COR-L47 (cell line): Measurements from ENCODE around the gene S100A14.

Experiments
- DNase-seq: peaks from one replicate; lab custom pipeline; 2025; lab: John Stamatoyannopoulos, UW

Gene S100A14

DNA sequence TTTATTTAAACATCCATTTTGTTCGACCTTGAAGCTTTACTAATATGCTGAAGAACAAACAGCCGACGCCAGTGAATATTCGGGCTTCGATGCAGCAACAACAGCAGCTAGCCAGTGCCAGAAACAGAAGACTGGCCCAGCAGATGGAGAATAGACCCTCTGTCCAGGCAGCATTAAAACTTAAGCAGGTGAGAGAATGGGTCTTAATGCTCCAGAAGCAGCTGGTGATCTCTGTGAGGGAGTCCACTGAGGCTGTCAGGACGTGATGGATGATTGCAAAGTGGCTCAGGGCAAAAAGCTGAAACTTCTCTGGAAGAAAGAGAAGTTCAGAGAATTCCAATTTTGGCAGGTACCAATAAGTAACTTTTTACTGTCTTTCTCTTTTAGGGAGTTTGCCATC is 22.1 kb upstream of the S100A14 start:
- DNase-seq: no peak

DNA sequence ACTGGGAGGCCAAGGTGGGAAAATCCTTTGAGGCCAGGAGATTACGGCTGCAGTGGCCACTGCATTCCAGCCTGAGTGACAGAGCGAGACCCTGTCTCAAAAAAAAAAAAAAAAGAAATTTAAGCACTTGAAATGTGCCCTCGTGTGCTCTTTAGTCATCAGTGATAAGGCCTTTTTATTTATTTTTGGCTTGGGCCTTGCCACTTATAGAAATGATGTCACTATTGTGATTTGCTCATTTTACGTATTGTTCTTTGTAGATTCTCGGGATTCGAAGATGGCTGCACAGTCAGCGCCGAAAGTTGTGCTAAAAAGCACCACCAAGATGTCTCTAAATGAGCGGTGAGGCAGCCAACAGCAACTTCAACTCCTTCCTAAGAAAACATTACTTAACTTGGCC is 20.2 kb upstream of the S100A14 start:
- DNase-seq: no peak

DNA sequence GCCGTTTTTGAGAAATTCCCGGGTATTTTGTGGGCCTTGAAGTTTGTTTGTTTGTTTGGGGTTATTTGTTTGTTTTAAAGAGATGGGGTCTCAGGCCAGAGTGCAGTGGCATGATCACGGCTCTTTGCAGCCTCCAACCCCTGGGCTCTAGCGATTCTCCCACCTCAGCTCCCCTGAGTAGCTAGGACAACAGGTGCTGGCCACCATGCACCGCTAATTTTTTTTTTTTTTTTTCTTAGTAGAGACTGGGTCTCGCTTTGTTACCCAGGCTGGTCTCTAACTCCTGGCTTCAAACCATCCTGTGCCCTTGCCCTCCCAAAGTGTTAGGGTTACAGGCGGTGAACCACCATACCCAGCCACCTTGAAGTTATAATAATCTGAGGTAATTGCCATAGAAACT is 19.7 kb upstream of the S100A14 start:
- no peak for DNase-seq

DNA sequence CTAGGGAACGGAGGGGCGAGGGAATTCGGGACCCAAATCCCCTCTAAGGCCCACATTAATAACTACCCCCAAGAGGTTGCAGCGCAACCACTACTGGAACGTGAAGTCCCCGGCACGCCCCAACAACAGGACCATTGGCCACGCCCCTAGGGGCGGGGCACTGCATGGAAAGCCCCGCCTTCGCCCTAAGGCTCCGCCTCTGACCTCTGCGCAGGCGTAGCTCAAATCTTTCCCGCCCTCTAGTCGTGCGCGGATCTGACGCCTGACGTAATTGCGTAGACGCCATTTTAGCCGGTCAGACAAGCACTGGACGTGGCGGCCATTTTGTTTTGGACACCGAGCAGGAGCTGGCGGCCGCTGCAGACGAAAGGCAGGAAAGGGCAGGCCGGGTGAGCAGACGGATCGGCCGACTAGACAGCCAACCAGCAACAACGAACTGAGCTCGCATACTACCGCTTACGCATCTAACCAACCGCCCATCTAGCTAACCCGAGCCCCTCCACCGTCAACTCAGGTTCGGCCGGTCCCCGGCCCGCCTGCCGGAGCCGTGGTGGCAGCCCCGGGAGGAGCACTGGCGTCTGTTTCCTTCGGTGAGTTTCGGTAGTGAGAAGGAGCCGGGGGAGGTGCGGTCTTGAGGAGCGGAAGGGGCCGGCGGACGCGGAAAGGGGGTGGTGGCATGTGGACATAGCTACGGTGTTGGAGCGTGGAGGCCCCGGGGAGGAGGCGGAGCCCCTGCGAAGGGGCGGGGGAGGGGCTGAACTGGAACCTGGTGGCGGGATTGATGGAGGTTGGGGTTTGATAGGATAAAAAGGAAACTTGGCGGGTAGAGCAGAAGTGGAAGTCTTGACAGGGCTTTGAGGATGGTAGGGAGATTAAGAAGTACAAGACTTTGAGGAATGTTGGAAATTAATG is 17.9 kb upstream of the S100A14 start, which contains the start of gene CHTOP:
Gene CHTOP, plus strand, starts transcription at position 313 of the 912 bp plus-strand sequence. CDS start 2,523 bp downstream, outside the sequence.
- DNase-seq: peak; percentile 98

DNA sequence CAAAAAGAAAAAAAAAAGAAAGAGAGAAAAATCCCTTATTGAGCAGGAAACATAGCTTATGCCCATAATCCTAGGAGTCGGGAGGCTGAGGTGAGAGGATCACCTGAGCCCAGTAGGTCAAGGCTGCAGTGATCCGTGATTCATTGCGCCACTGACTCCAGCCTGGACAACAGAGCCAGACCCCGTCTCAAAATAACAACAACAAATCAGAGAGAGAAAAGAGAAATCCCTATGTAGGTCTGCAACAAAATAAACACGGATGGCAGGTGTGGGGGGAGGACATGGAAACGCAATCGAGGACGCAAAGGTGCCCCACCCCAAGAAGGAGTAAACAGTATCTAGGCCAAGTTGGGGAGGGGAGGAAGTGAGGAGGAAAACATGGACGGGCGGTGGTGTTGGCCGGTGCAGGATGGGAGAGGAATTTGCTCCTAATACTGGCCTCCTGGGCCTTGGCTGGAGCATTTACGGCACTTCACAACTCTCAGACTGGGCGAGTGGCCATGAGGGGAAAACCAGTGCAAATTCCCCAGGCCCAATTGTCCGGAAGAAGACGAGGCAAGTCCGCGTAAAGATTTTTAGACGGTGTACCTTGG is 17.1 kb upstream of the S100A14 start:
- DNase-seq: no peak

DNA sequence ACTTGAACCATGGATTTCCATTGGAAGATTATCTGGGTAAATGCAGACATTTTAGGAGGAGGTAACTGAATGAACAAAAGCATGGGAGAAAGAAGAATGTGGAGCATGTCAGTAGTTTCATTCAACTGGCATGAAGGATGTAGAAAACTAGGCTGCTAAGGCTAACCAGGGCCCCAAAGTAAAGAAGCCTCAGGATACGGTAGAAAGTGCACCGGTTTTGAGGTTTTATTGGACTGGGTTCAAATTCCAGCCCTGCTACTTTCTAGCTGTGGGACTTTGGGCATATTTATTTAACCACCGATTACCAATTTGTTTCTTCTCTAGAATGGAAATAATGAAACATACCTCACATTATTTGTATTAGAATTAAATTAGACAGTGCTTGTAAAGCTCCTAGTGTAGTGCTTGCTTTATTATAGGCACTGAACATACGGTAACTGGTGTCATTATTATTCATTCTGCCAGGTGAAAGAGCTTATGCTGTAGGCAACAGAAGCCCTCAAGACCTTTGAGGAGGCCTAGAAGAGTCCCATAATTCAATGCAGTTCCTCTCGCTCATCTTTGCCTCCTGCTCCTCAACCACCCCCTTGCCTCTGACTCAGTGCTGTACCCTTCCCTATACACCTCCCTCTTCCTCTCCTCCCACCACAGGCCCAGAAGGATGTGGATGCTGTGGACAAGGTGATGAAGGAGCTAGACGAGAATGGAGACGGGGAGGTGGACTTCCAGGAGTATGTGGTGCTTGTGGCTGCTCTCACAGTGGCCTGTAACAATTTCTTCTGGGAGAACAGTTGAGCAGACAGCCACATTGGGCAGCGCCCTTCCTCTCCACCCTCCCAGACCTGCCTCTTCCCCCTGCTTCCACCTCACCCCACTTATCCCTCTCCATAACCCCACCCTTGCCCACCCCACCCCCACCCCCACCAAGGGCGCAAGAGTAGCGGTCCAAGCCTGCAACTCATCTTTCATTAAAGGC is 15.2 kb upstream of the S100A14 start:
- no peak for DNase-seq

DNA sequence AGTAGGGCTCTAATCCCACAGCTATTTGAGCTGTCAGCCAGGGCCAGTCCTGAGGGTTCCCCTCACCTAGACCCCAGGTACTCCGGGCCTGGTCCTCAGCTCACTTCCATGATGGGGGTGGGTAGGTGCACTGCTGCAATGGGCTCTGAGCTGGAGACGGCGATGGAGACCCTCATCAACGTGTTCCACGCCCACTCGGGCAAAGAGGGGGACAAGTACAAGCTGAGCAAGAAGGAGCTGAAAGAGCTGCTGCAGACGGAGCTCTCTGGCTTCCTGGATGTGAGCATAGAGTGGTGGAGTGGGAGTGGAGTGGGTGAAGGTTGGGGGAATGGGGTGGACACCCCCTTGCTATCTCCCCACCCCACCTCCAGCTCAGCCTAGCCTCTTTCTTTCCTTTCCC is 14.3 kb upstream of the S100A14 start:
- no peak for DNase-seq

DNA sequence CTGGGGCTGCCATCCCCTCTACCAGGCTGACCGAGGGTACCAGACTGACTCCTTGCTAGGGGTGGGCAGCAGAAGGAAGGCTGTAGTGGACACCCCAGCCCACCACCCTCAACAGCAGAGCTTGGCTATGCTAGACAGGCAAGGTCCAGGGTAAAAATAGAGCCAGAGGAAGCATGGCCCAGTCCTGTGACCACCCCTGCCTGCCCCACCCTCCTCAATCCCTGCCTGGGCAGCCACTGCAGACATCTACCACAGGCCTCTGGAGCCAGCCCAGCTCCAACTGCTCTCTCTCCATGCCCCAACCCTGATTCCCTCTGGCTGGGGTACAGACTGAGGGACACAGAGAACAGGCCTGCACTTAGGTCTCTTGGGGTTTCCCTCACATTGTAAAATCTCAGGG is 13.8 kb upstream of the S100A14 start:
- DNase-seq: no peak

DNA sequence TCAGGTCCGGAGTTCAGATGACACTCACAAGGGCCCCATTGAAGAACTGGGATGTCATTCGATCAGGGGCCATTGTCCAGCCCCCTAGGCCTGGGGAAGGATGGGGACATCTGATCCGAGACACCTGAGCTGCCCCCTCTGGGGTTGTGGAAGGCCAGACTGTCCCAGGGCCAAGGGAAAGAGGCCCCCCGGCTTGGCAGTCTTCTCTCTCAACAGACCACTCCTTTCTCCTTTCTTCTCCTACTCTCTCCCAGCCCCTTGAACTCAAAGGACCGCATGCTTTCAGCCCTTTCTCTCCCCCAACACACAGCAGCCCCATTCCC is 13.2 kb upstream of the S100A14 start:
- DNase-seq: no peak

DNA sequence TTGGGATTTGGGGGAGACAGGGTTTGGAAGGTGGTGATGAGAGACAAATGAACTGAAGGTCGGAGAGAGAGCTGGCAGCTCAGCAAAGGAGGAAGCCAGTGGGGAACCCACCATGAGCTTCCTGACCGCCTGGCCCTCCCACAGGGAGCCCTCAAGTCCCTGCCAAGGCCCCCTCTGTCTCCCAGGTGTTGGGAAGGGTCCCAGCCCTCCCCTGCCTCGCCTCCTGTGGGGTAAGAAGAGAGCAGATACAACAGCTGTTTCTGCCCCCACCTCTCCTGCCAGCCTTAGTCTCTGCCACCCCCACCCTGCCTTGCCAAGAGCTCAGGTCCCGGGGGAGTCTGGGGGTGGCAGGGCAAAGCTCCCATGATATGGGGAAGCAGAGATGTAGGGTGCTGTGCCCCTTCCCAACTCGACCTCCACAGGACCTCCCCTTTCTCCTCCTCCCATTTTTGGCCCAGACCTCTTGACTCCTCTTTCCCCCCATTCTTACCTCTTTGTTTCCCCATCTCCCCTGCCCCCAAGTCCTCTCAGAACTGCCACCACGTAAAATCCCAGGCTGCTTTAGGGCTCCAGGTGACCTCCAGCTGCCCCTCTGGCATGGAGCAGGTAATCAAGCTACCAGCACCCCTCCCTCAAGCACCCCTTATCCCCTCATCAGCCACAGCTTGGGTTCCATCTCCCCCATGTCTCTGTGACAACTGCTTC is 12.7 kb upstream of the S100A14 start:
- no peak for DNase-seq

DNA sequence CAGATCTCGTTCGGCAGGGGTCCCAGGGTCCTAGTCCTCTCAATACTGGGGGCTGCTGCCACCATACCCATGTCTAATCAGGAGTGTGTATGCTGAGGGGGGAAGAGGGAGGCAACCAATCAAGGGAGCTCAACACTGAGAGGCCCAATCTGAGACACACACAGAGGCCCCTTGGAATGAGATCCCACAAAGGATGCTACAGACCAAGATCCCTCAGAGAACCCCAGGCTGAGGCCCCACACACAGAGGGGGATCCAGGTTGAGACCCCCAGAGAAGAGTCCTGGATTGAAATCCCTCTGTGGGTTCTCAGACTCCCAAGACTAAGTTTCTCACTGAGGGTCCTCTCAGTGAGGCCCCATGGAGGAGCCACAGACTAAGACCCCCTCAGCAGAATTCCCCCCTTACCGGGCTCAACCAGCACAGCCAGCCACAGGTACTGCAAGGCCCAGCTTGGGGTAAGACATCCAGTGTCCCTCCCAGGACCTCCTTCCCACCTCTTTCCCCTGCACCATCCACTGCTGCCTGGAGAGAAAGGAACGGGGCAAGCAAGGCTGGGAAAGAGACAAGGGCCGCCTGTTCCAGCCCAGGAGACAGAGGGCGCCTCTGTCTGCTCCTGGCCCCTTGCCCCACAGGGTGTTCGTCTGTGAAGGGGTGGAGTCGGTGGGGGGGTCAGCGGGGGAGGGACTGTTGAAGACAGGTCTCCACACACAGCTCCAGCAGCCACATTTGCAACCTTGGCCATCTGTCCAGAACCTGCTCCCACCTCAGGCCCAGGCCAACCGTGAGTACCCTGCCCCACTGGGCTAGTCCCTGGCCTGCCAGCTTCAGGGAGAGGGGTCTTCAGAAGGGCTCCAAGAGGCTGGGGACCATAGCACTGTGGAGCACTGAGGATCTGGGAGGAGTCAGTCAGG is 11.8 kb upstream of the S100A14 start, which contains the start of gene S100A1:
Gene S100A1, plus strand, starts transcription at position 720 of the 912 bp plus-strand sequence. CDS start 2,088 bp downstream, outside the sequence.
- no peak for DNase-seq

DNA sequence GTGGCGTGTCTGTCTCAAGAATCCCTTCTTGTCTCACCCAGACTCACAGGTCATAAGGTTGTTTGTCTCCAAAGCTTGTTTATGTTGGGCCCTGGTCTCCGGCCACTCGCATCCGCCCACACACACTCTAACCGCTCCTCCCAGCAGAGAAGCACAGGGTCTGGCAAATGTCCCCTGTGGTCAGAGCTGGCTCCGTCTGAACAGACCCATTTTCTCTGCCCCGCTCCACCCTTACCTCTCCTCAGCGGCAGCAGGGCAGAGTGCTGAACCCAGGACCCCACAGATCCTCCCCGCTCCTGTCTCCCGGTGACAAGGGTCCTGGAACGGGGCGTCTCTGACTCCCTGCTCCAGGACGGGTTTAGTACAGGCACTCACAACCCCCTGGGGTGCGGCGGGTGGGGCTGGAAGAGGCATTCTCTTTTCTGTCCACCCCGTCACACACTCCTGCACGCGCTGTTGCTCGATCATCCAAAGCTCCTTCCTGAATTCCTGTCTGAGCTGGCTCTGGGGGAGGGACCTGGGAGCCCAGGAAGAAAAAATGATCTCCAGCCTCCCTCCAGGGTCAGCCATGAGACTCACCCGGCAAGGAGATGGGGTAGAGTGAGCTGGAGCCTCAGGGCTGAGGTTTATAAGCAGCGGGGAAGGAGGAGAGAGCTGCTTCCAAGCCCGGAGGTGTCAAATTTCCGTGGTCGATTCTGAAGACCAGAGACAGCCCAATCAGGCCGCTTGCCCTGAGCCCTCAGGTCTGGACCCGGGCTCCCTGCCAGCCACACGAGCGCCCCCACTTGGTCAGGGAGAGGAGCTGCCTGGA is 11.0 kb upstream of the S100A14 start, which contains the start of gene S100A13:
Gene S100A13, minus strand, starts transcription at position 602 of the 811 bp plus-strand sequence. CDS start 1,033 bp downstream, outside the sequence.
- peak; percentile 70 for DNase-seq

DNA sequence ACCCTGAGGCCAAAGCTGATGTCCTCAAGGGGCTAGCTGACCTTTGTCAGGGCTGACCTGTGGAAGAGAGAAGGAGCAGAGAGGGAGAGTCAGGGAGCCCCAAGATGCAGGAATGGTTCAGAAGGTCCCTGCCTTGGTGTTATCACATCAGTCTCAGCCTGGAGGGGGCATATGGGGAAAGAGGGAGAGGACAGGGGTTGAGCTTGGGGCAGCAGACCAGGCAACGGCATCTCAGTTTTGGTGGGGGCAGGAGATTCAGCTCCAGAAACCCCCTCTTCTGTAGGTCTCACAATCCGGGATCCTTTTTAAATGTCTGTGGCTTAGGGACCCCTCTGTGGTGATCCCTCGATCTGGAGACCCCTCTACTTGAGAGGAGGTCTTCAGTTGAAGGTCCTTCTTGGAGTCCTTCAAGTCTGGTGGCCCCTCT is 10.4 kb upstream of the S100A14 start:
- DNase-seq: no peak

DNA sequence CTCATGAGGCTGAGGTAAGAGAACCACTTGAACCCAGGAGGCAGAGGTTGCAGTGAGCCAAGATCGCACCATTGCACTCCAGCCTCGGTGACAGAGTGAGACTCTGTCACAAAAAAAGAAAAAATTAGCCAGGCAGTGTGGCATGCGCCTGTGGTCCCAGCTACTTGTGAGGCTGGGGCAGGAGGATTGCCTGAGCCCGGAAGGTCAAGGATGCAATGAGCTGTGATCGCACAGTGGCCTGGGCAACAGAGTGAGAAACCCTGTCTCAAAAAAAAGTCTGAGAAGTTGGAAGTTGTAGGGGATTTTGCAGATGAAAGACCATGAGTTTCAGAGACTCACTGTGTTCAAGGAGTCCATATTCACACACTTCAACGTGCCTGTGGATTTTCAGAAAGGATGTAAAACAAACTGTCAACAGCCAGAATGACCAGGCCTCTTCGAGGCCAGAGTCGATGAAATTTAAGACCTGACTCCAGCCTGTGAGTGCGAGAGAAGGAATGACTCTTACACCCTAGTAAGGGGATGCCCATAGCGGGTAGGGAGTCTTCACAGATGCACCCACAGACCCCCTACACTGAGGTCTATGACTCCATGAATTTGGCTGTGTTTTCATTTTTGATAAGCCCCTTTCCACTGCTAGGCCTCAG is 9.0 kb upstream of the S100A14 start:
- DNase-seq: no peak

DNA sequence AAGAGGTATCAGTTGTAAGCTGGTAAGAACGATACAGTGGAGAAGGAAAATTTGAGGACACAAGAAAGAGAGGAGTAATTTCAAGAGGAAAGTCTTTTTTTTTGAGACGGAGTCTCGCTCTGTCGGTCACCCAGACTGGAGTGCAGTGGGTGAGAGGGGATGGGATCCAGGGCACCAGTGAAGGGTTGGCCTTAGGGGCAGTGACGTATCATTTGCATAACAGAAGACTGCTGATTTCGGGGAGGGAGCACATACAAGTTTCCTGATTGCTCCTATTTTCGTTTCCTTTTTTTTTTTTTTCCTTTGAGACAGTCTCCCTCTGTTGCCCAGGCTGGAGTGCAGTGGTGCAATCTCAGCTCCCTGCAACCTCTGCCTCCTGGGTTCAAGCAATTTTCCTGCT is 7.0 kb upstream of the S100A14 start:
- DNase-seq: no peak

DNA sequence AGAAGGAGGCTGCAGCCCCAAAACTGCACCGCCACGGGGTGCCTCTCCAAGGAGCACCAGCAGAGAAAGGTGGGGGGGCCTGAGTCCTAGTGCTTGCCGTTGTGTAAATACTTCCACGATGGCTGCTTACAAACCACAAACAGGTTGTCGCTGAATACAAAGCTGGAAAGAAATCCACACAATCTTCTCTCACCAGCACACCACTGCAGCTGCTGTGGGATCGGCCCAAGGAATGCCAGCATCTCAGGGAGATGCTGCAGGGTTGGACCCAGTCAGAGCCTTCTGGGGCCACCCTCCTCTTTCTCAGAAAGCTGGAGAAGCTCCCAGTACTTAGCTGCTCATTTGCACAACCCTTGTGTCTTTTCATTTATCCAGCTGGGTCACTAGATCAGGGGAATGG is 3.0 kb upstream of the S100A14 start:
- DNase-seq: no peak

DNA sequence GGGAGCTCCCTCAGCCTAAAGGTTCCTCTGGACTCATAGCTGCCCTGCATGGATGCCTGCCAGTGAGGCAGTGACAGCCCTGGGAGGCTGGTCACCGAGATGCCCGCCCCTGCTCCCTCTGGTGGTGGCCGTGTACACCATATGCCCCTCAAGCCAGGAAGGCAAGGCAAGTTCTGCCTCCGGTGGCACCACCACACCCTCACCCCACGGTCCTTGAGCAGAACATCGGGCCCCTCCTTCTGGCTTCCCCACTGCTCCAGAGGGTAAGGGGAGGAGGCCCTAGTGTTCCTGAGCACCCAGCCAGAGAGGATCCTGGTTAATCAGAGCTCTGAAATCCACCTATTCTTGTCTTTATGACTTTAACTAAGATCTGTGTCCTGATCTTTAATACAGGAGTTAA is 1.5 kb upstream of the S100A14 start:
- peak; percentile 65 for DNase-seq

DNA sequence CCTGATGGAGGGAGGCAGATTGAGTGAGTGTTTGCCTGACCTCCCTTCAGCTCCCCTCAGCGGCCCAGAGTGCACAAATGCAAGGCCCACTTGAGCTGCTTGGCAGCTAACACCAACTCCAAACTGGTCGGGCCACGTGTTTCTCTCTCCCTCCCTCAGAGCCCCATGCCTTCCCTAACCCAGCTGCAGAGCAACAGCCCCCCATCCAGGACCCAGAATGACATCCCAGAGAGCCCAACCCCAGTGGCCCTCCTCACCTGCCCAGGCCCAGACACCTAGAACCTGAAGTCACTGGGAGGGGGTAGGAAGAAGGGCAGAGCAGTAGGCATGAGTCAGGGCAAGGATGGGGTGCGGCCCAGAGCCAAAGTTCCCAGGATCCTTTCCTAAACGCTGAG is 789 bp upstream of the S100A14 start:
- no peak for DNase-seq

DNA sequence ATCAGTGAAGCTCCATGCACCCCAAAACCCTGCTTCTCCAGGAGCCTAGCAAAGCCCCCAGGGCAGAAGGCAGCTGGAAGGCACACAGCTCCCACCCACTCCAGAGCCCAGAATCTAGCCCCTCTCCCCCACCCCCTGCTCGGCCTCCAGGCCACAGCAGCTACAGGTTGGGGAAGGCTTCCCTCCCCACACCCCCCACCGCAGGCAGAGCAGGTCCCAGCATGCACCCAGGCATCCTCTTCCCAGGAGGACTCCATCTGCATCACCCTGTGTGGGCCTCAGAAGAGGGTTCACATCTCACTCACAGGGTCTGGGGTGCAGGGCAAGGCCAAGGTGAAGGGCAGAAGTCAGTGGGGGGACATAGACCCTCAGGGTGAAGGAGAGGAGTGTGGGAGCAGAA is 719 bp downstream of the S100A14 start:
- DNase-seq: no peak
